ENCODE measurements around the gene ITGAD. TPM values are rescaled to one million over a fixed set of nuclear protein-coding genes. Genes with fewer than 3 reads are reported as not detected.

ITGAD gene
- total RNA-seq, 3 donors from 2014 or later, result 0.16 TPM; not detected in 2

- H3K36me3 Mint-ChIP-seq (ENCODE audit: insufficient read depth), result peaks cover 18% of the 10 kb centered on the region
- peak overlapping the region; percentile 56 for H3K4me3 Mint-ChIP-seq
- ATAC-seq (no peak), DNase-seq (no peak)
- H3K9me3 Mint-ChIP-seq, result no peaks in the 10 kb centered on the region
- peaks cover 29% of the 10 kb centered on the region for H3K4me1 Mint-ChIP-seq (ENCODE audit: low read depth)
- H3K27me3 Mint-ChIP-seq (ENCODE audit: low read depth), result no peaks in the 10 kb centered on the region
Measured at GRCh38 chr16:31461201-31461920, 68.2 kb downstream of the ITGAD start.

- no peaks in the 10 kb centered on the region for H3K9me3 Mint-ChIP-seq
- no peaks in the 10 kb centered on the region for H3K27me3 Mint-ChIP-seq (ENCODE audit: low read depth)
- peaks cover 28% of the 10 kb centered on the region for H3K4me1 Mint-ChIP-seq (ENCODE audit: low read depth)
- ATAC-seq (no peak), DNase-seq (no peak)
- no peak overlapping the region for H3K4me3 Mint-ChIP-seq
- H3K36me3 Mint-ChIP-seq (ENCODE audit: insufficient read depth), result peaks cover 23% of the 10 kb centered on the region
Measured at GRCh38 chr16:31461921-31462804, 69.0 kb downstream of the ITGAD start.

GRCh38 chr16:31464348-31464769 is 71.2 kb downstream of the ITGAD start:
- Mint-ChIP-seq H3K27me3 (ENCODE audit: low read depth) (no peaks in the 10 kb centered on the region), H3K4me3 (no peak overlapping the region), H3K4me1 (ENCODE audit: low read depth) (peaks cover 23% of the 10 kb centered on the region), H3K9me3 (no peaks in the 10 kb centered on the region), H3K36me3 (ENCODE audit: insufficient read depth) (peaks cover 24% of the 10 kb centered on the region)
- DNase-seq (no peak), ATAC-seq (no peak)

GRCh38 chr16:31464781-31465260 is 71.7 kb downstream of the ITGAD start:
- ATAC-seq, result no peak
- H3K4me3 Mint-ChIP-seq, result no peak overlapping the region
- peaks cover 24% of the 10 kb centered on the region for H3K36me3 Mint-ChIP-seq (ENCODE audit: insufficient read depth)
- H3K4me1 Mint-ChIP-seq (ENCODE audit: low read depth), result peaks cover 22% of the 10 kb centered on the region
- H3K27me3 Mint-ChIP-seq (ENCODE audit: low read depth), result no peaks in the 10 kb centered on the region
- no peaks in the 10 kb centered on the region for H3K9me3 Mint-ChIP-seq
- no peak for DNase-seq

- Mint-ChIP-seq H3K36me3 (ENCODE audit: insufficient read depth) (peaks cover 24% of the 10 kb centered on the region), H3K4me1 (ENCODE audit: low read depth) (peaks cover 13% of the 10 kb centered on the region), H3K27me3 (ENCODE audit: low read depth) (no peaks in the 10 kb centered on the region), H3K9me3 (no peaks in the 10 kb centered on the region), H3K4me3 (no peak overlapping the region)
- DNase-seq, result no peak
- ATAC-seq, result no peak
Measured at GRCh38 chr16:31465788-31466370, 72.7 kb downstream of the ITGAD start.

GRCh38 chr16:31466381-31466841 is 73.3 kb downstream of the ITGAD start:
- DNase-seq, result no peak
- H3K36me3 Mint-ChIP-seq (ENCODE audit: insufficient read depth), result peaks cover 24% of the 10 kb centered on the region
- peaks cover 11% of the 10 kb centered on the region for H3K4me1 Mint-ChIP-seq (ENCODE audit: low read depth)
- H3K4me3 Mint-ChIP-seq, result no peak overlapping the region
- no peaks in the 10 kb centered on the region for H3K27me3 Mint-ChIP-seq (ENCODE audit: low read depth)
- H3K9me3 Mint-ChIP-seq, result no peaks in the 10 kb centered on the region
- peak in 1 of 2 donors; percentile 17 for ATAC-seq

- ATAC-seq, result peak in 1 of 2 donors; percentile 44
- H3K27me3 Mint-ChIP-seq (ENCODE audit: low read depth), result no peaks in the 10 kb centered on the region
- peaks cover 24% of the 10 kb centered on the region for H3K36me3 Mint-ChIP-seq (ENCODE audit: insufficient read depth)
- no peak for DNase-seq
- H3K4me3 Mint-ChIP-seq, result no peak overlapping the region
- peaks cover 11% of the 10 kb centered on the region for H3K4me1 Mint-ChIP-seq (ENCODE audit: low read depth)
- no peaks in the 10 kb centered on the region for H3K9me3 Mint-ChIP-seq
Measured at GRCh38 chr16:31467151-31467773, 74.1 kb downstream of the ITGAD start.

GRCh38 chr16:31467858-31468257 is 74.7 kb downstream of the ITGAD start:
- Mint-ChIP-seq H3K4me3 (no peak overlapping the region), H3K9me3 (no peaks in the 10 kb centered on the region), H3K27me3 (ENCODE audit: low read depth) (peaks cover 6% of the 10 kb centered on the region), H3K36me3 (ENCODE audit: insufficient read depth) (peaks cover 20% of the 10 kb centered on the region), H3K4me1 (ENCODE audit: low read depth) (peaks cover 13% of the 10 kb centered on the region)
- DNase-seq, result no peak
- ATAC-seq, result no peak

- peaks cover 6% of the 10 kb centered on the region for H3K36me3 Mint-ChIP-seq (ENCODE audit: insufficient read depth)
- no peak for ATAC-seq
- DNase-seq, result no peak
- H3K4me3 Mint-ChIP-seq, result no peak overlapping the region
- peaks cover 12% of the 10 kb centered on the region for H3K27me3 Mint-ChIP-seq (ENCODE audit: low read depth)
- no peaks in the 10 kb centered on the region for H3K9me3 Mint-ChIP-seq
- H3K4me1 Mint-ChIP-seq (ENCODE audit: low read depth), result peaks cover 15% of the 10 kb centered on the region
Measured at GRCh38 chr16:31470615-31471014, 77.5 kb downstream of the ITGAD start.

GRCh38 chr16:31471241-31471874 is 78.2 kb downstream of the ITGAD start:
- H3K4me1 Mint-ChIP-seq (ENCODE audit: low read depth), result peaks cover 19% of the 10 kb centered on the region
- H3K36me3 Mint-ChIP-seq (ENCODE audit: insufficient read depth), result peaks cover 6% of the 10 kb centered on the region
- peaks cover 12% of the 10 kb centered on the region for H3K27me3 Mint-ChIP-seq (ENCODE audit: low read depth)
- no peak overlapping the region for H3K4me3 Mint-ChIP-seq
- ATAC-seq (no peak), DNase-seq (no peak)
- H3K9me3 Mint-ChIP-seq, result no peaks in the 10 kb centered on the region

GRCh38 chr16:31471875-31472708 is 79.0 kb downstream of the ITGAD start, which contains the start of gene TGFB1I1:
Gene TGFB1I1, plus strand, starts transcription at chr16:31472152. Its CDS starts 37 bp downstream, at chr16:31472189.
- Mint-ChIP-seq H3K9me3 (no peaks in the 10 kb centered on the region), H3K4me1 (ENCODE audit: low read depth) (peaks cover 17% of the 10 kb centered on the region), H3K36me3 (ENCODE audit: insufficient read depth) (peaks cover 1% of the 10 kb centered on the region), H3K27me3 (ENCODE audit: low read depth) (peaks cover 12% of the 10 kb centered on the region), H3K4me3 (peak within 1 kb of the TSS; percentile 46)
- DNase-seq (no peak), ATAC-seq (no peak)

- Mint-ChIP-seq H3K27me3 (ENCODE audit: low read depth) (peaks cover 12% of the 10 kb centered on the region), H3K4me1 (ENCODE audit: low read depth) (peaks cover 16% of the 10 kb centered on the region), H3K4me3 (peak overlapping the region; percentile 46), H3K9me3 (no peaks in the 10 kb centered on the region), H3K36me3 (ENCODE audit: insufficient read depth) (no peaks in the 10 kb centered on the region)
- DNase-seq (no peak), ATAC-seq (peak in 1 of 2 donors; percentile 24)
Measured at GRCh38 chr16:31472709-31473203, 79.6 kb downstream of the ITGAD start.
